ENCODE results near the gene SHC2.
A peak's percentile ranks its signal among the peaks of the same experiment; 100 is the strongest.

SHC2 gene

GRCh38 chr19:460877-461720 is at the start of gene SHC2:
SHC2 (minus strand) TSS chr19:461033; CDS start chr19:460996, 37 bp downstream.
- no peak for DNase-seq

- no peak for DNase-seq
Measured at GRCh38 chr19:508204-509150, 47.6 kb upstream of the SHC2 start.

GRCh38 chr19:507286-508203 is 46.7 kb upstream of the SHC2 start, which contains the start of gene TPGS1:
TPGS1 (plus strand) TSS chr19:507497; CDS start chr19:507507, 10 bp downstream.
- peak; percentile 18 for DNase-seq

- peak; percentile 95 for DNase-seq
Measured at GRCh38 chr19:506404-507285, 45.8 kb upstream of the SHC2 start.

GRCh38 chr19:504616-505015 is 43.8 kb upstream of the SHC2 start:
- DNase-seq, result no peak

- DNase-seq, result no peak
Measured at GRCh38 chr19:501646-502045, 40.8 kb upstream of the SHC2 start.

GRCh38 chr19:498977-499623 is 38.3 kb upstream of the SHC2 start:
- no peak for DNase-seq

DNA sequence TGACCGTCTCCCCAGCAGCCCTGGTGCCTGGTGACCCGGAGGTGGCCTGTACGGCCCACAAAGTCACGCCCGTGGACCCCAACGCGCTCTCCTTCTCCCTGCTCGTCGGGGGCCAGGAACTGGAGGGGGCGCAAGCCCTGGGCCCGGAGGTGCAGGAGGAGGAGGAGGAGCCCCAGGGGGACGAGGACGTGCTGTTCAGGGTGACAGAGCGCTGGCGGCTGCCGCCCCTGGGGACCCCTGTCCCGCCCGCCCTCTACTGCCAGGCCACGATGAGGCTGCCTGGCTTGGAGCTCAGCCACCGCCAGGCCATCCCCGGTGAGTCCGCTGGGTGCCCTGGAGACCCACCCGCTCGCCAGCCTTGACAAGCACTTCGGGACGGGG is 37.7 kb upstream of the SHC2 start:
- DNase-seq, result no peak

DNA sequence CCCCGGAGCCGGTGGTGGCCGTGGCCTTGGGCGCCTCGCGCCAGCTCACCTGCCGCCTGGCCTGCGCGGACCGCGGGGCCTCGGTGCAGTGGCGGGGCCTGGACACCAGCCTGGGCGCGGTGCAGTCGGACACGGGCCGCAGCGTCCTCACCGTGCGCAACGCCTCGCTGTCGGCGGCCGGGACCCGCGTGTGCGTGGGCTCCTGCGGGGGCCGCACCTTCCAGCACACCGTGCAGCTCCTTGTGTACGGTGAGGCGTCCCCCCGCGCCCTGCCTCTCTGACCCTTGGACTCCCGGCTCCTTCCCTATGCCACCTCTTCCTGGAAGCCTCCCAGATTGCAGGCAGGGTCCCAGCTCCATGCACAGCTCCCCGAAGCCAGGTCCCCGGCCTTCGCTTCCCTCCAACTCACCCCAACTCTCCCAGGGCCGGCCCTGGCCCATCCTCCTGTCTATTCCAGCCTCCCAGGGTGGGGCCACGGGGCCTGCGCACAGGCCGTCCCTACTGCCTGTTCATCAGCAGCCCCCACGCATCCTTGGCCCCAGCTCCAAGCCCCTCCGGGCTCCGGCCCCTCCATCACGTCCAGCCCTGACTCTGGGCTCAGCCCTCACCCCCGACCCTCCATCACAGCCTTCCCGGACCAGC is 37.2 kb upstream of the SHC2 start:
- DNase-seq, result no peak

DNA sequence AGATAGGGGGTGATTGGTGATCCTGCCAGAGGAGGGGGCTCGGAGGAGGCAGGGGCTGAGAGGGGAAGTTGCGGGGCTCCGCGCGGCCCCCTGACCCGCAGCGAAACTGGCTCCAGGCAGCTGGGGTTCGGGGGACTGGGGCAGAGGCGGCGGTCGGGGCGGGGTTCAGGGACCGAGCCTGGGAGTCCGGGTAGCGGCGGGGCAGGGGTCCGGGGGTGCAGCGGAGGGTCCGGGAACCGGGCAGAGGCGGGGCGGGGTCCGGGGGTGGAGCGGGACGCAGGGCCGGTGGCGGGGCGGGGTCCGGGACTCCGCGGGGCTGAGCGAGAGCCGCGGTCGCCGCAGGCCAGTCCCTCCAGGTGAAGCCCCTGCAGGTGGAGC is 36.6 kb upstream of the SHC2 start:
- DNase-seq, result no peak

DNA sequence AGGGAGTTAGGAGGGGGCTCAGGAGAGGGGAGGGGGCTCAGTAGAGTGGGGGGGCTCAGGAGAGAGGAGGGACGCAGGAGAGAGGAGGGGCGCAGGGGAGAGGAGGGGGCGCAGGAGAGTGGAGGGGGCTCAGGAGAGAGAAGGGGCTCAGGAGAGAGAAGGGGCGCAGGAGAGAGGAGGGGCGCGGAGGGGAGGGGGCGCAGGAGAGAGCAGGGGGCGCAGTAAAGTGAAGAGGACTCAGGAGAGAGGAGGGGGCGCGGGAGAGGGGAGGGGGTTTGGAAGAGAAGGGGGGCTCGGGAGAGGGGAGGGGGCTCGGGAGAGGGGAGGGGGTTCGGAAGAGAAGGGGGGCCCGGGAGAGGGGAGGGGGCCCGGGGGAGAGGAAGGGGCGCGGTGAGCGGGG is 36.2 kb upstream of the SHC2 start:
- DNase-seq, result no peak

DNA sequence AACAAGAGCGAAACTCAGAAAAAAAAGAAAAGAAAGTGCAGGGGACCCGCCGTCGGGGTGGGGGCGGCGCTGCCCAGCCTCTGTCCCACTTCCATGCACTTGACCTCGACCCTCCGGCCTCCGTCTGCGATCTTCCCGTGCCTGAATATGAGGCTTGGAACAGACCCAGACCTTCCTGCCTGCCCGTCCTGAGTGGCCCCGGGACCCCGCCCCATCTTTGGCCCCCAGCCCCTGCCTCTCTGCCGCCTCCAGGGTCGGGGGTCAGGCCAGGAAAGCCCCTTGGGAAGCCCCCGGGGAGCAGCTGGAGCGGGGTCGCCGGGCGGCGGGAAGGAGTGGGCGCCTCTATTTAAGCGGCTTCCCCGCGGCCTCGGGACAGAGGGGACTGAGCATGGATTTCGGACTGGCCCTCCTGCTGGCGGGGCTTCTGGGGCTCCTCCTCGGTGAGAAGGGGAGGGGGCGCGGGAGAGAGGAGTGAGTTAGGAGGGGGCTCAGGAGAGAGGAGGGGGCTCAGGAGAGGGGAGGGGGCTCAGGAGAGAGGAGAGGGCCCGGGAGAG is 35.4 kb upstream of the SHC2 start, which contains the start of gene MADCAM1:
Gene MADCAM1 (plus strand): TSS at position 375 of the 554 bp plus-strand sequence. CDS start 14 bp downstream, at position 389.
- DNase-seq, result no peak

GRCh38 chr19:495402-496111 is 34.7 kb upstream of the SHC2 start:
- DNase-seq, result no peak

DNA sequence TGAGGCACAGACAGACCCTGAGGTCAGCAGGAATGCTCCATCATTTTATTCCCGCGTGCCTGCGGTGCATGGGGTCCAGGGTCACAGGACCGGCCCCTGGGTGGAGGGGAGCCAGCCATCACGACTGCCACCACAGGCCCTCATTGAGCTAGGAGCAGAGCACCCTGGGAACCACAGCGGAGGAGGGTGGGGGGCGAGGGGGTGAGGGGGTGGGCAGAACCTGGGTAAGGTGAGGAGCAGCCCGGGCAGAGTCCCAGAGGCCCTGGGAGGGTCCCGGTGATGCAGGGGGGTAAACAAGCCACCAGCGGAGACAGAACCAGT is 34.2 kb upstream of the SHC2 start:
- DNase-seq, result no peak

DNA sequence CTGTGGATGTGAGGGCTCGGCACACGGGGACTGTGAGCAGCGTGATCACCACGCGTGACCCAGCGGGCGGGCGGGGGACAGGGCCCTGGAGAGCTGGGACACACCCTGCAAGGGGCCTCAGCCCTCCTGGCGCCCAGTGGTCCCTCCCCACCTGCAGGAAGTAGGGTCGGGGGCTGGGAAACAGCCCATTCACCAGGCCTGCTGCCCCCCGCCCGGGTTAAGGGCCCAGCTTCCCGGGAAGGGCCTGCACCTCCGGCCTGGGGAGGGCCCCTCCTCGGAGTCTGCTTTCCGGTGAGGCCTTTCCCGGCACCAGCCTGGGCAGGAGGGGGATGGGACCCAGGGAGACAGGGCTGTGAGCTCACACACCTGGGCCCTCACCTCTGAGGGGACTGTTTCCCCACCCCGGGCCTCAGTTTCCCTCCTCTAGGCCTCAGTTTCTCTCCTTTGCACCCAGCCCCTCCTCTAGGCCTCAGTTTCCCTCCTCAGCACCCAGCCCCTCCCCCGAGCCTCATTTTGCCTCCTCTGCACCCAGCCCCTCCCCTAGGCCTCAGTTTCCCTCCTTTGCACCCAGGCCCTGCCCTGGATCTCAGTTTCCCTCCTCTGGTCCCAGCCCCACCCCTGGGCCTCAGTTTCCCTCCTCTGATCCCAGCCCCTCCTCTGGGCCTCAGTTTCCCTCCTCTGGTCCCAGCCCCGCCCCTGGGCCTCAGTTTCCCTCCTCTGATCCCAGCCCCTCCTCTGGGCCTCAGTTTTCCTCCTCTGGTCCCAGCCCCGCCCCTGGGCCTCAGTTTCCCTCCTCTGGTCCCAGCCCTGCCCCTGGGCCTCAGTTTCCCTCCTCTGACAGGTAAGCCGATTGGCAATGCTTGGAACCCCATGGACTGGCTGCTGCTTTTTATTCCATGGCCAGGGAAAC is 33.6 kb upstream of the SHC2 start:
- no peak for DNase-seq

DNA sequence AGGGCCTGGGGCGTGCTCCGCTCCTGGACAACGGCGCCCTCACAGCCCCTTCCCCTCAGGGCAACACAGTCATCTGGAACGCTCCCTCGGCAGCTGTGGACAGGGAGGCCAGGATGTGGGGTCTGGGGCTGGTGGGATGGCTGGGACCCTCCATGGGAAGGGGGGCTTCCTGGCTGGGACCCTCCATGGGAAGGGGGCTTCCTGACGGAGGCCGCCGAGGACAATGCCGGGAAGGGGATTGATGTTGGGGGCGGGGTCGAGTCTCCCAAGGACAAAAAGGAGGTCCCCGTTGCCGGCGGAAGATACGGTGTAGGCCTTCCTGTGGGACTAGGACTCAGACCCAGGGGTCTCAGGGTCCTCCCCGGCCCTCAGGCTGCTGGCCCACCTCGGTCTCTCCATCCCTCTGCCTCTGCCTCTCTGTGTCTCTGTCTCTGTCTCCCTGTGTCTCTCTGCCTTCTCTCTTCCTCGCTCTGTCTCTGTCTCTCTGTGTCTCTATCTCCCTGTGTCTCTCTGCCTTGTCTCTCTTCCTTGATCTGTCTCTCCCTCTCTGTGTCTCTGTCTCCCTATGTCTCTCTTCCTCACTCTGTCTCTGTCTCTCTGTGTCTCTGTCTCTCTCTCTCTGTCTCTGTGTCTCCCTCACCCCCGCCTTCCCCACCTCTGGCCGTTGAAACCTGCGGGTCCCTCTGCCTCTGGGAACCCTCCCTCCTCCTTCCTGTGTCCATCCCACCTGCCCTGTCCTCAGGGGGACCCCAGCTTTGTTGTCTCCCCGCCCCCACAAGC is 32.7 kb upstream of the SHC2 start:
- no peak for DNase-seq

GRCh38 chr19:492091-492531 is 31.3 kb upstream of the SHC2 start:
- DNase-seq, result no peak

Data from GF-D8 (cell line).